ENCODE results near the gene ADAMTS13. TPM values are rescaled to one million over a fixed set of nuclear protein-coding genes. Genes with fewer than 3 reads are reported as not detected.

The ADAMTS13 gene
- total and polyA plus RNA-seq, 8 donors = 1.2 to 11.1 (median 7.5) TPM

DNA sequence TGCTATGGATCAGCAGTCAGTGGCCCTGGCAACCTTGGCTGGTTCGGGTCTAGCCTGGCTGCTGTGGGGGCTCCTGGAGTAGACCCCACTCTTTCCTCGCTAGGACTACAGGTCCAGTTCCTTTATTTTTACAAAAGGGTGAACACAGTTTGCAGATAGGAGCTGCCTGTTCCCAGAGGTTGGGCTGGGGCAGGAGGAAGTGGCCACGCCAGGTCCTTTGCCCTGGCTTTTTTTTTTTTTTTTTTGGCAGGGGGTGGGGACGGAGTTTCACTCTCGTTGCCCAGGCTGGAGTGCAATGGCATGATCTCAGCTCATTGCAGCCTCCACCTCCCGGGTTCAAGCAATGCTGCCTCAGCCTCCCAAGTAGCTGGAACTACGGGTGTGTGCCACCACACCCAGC lies 48.8 kb downstream of the ADAMTS13 start:
- Histone ChIP-seq H3K4me1 (peaks cover 0 to 40% of the 10 kb centered on the region in 2 donors), H3K27ac (peak overlapping the region in 1 of 2 donors; percentile 37), H3K36me3 (peaks cover 0 to 59% of the 10 kb centered on the region in 2 donors), H3K9me3 (no peaks in the 10 kb centered on the region), H3K27me3 (no peaks in the 10 kb centered on the region), H3K4me3 (no peak overlapping the region)
- intact Hi-C loops (cut with DNase I) = no loop called here
- TF ChIP-seq, protein P1, sequence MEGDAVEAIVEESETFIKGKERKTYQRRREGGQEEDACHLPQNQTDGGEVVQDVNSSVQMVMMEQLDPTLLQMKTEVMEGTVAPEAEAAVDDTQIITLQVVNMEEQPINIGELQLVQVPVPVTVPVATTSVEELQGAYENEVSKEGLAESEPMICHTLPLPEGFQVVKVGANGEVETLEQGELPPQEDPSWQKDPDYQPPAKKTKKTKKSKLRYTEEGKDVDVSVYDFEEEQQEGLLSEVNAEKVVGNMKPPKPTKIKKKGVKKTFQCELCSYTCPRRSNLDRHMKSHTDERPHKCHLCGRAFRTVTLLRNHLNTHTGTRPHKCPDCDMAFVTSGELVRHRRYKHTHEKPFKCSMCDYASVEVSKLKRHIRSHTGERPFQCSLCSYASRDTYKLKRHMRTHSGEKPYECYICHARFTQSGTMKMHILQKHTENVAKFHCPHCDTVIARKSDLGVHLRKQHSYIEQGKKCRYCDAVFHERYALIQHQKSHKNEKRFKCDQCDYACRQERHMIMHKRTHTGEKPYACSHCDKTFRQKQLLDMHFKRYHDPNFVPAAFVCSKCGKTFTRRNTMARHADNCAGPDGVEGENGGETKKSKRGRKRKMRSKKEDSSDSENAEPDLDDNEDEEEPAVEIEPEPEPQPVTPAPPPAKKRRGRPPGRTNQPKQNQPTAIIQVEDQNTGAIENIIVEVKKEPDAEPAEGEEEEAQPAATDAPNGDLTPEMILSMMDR (IDR thresholded peaks at IDR 0.05) = no peak
- no peak for ATAC-seq
- DNase-seq = no peak

DNA sequence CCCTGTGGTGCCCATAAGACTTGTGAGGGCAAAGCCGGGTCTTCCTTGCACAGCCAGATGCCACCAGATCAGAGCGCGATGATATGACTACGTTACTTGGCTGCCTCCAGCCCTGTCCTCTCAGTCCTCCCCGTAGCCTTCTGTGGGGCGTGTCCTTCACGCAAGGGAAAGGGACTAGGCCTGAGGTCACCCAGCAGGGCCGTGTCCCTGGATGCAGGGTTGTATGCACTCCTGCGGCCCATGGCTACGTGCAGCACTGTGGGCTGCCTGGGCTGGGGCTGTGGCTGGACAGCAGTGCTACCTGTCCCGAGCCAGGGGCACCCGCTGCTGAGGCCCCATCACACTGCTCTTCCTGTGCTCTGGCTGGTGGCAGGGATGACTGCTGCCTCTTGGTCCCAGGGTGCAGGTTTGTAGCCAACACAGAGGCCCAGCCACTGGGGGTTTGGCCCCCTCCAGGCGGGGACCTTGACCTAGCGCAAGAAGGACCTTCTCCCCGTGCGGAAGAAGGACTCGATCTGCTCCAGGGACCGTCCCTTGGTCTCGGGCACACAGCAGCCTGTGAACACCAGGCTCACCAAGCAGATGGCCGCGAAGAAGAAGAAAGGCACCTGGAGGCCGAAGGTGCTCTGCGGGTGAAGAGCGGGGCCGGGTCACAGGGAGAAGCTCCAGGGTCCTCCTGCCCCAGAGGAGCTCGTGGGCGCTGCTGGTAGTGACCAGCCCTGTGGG lies 49.5 kb downstream of the ADAMTS13 start:
- intact Hi-C loops (cut with DNase I) = no loop called here
- no peaks in the 10 kb centered on the region for H3K9me3 ChIP-seq
- DNase-seq = no peak
- no peak for ATAC-seq
- no peak overlapping the region for H3K4me3 ChIP-seq
- H3K27ac ChIP-seq = no peak overlapping the region
- H3K36me3 ChIP-seq = peaks cover 0 to 61% of the 10 kb centered on the region in 2 donors
- TF ChIP-seq, protein P1 (IDR thresholded peaks at IDR 0.05) = no peak
- no peaks in the 10 kb centered on the region for H3K27me3 ChIP-seq
- H3K4me1 ChIP-seq = peaks cover 0 to 47% of the 10 kb centered on the region in 2 donors

DNA sequence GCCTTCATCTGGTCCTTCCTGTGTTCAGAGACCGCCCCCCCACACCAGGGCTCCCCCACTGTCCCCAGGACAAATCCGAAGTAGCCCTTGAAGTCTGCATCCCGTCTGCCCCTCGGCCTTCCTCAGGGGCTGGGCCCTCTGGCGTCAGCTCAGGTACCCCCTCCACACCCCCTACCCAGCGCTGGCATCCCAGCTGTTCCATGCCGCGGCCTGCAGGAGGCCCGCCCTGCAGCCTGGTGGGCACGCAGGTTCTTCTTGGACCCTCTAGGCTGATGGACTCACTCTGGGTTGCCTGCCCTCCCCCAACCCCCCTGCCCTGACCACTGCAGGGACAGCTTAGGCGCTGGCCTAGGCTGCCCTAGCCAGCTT lies 50.1 kb downstream of the ADAMTS13 start:
- Histone ChIP-seq H3K36me3 (peaks cover 0 to 61% of the 10 kb centered on the region in 2 donors), H3K27me3 (no peaks in the 10 kb centered on the region), H3K4me3 (no peak overlapping the region), H3K9me3 (no peaks in the 10 kb centered on the region), H3K4me1 (peaks cover 0 to 53% of the 10 kb centered on the region in 2 donors), H3K27ac (no peak overlapping the region)
- DNase-seq (no peak), ATAC-seq (no peak)
- TF ChIP-seq, protein P1 (IDR thresholded peaks at IDR 0.05) = no peak
- intact Hi-C loops (cut with DNase I) = no loop called here

DNA sequence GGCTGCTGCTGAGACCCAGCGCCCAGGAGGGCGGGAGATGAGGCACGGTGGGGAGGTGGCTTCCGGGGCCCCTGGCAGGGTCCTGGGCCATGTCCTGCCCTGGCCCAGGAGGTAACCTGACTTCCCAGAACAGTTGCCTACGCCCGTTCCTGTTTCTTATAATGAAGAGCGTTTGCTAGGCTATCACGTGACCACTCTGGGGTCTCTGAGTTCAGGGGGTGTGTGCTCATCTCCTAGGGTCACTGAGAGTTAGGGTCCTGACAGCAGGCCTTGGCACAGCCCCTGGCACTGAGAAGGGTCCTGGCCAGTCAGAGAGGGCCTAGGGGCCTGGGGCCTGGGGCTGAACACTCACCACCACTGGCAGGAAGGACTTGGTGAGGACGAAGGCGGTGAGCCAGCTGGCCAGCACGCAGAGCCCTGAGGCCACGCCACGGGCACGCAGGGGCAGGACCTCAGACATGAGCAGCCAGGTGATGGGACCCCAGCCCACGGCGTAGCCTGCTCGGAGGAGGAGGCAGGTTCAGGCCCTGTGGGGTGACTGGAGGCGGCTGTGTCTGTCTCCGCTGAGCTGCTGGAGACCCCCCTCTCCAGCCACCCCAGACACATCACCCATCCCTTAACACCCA lies 50.7 kb downstream of the ADAMTS13 start:
- Histone ChIP-seq H3K27ac (no peak overlapping the region), H3K9me3 (no peaks in the 10 kb centered on the region), H3K27me3 (no peaks in the 10 kb centered on the region), H3K4me1 (peaks cover 0 to 59% of the 10 kb centered on the region in 2 donors), H3K4me3 (no peak overlapping the region), H3K36me3 (peaks cover 0 to 61% of the 10 kb centered on the region in 2 donors)
- DNase-seq (peak in 1 of 4 donors; percentile 71), ATAC-seq (no peak)
- intact Hi-C loops (cut with DNase I) = no loop called here
- TF ChIP-seq, protein P1 (IDR thresholded peaks at IDR 0.05) = no peak

DNA sequence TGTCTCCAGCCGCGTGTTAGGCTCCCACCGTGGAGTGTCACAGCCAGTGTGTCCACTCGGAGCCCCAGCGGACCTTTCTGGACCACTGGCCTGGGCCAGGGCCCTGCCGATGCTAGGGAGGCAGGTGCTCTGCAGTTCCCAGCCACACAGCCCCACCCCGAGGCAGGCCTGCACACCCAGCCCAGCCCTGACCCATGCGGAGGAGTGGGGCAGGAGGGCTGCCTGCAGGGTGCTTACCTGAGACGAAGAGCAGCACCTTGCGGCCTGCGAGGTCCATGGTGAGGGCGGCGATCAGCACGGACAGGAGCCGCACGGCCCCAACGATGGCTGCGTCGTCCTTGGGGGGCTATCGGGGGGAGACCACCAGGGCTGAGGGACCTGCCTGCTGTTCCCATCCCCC lies 51.6 kb downstream of the ADAMTS13 start:
- Histone ChIP-seq H3K27me3 (peaks cover 0 to 5% of the 10 kb centered on the region in 2 donors), H3K27ac (no peak overlapping the region), H3K36me3 (peaks cover 0 to 55% of the 10 kb centered on the region in 2 donors), H3K4me1 (peaks cover 8 to 68% of the 10 kb centered on the region in 2 donors), H3K9me3 (no peaks in the 10 kb centered on the region), H3K4me3 (no peak overlapping the region)
- DNase-seq (peak in 1 of 4 donors; percentile 66), ATAC-seq (no peak)
- TF ChIP-seq, protein P1 (IDR thresholded peaks at IDR 0.05) = no peak
- intact Hi-C loops (cut with DNase I) = no loop called here
